ENCODE results near the gene TTYH2. TPM values are rescaled to one million over a fixed set of nuclear protein-coding genes. Genes with fewer than 3 reads are reported as not detected.

TTYH2 gene
- total RNA-seq, 1 donor = 1.4 TPM

DNA sequence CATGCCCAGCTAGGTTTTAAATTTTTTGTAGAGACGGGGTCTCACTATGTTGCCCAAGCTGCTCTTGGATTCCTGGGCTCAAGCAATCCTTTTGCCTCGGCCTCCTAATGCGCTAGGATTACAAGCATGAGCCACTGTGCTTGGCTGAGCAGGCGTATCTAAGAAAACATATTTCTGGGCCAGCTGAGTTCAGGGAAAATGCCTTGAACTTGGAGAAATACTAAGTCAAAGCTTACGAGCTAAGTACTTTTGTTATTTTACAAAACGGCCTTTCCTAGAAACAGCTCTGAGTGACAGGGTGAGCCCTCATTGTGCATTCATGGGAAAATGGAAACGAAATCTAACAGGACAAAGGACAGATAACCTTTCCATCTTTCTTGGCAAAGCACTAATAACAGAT is 85.4 kb downstream of the TTYH2 start:
- Histone ChIP-seq H3K27me3 (ENCODE audit: insufficient read depth, low read length) (no peaks in the 10 kb centered on the region), H3K4me2 (ENCODE audit: insufficient read depth, low read length) (no peak overlapping the region), H3K79me2 (ENCODE audit: insufficient read depth, low read length) (no peaks in the 10 kb centered on the region), H4K20me1 (ENCODE audit: insufficient read depth, low read length) (no peaks in the 10 kb centered on the region), H3K4me3 (ENCODE audit: insufficient read depth, low read length) (no peak overlapping the region), H3K9me3 (ENCODE audit: low read depth, low read length) (no peaks in the 10 kb centered on the region), H3K4me1 (ENCODE audit: insufficient read depth, low read length) (no peaks in the 10 kb centered on the region), H3K27ac (ENCODE audit: low read depth, low read length) (no peak overlapping the region), H2AFZ (ENCODE audit: low read length) (no peak overlapping the region), H3K36me3 (ENCODE audit: insufficient read depth, low read length) (no peaks in the 10 kb centered on the region)
- TF ChIP-seq, protein P1, sequence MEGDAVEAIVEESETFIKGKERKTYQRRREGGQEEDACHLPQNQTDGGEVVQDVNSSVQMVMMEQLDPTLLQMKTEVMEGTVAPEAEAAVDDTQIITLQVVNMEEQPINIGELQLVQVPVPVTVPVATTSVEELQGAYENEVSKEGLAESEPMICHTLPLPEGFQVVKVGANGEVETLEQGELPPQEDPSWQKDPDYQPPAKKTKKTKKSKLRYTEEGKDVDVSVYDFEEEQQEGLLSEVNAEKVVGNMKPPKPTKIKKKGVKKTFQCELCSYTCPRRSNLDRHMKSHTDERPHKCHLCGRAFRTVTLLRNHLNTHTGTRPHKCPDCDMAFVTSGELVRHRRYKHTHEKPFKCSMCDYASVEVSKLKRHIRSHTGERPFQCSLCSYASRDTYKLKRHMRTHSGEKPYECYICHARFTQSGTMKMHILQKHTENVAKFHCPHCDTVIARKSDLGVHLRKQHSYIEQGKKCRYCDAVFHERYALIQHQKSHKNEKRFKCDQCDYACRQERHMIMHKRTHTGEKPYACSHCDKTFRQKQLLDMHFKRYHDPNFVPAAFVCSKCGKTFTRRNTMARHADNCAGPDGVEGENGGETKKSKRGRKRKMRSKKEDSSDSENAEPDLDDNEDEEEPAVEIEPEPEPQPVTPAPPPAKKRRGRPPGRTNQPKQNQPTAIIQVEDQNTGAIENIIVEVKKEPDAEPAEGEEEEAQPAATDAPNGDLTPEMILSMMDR (IDR thresholded peaks at IDR 0.05; ENCODE audit: extremely low read depth, low read depth, low read length) = no peak
- DNase-seq (ENCODE audit: insufficient read length, low spot score, missing footprints) = no peak

DNA sequence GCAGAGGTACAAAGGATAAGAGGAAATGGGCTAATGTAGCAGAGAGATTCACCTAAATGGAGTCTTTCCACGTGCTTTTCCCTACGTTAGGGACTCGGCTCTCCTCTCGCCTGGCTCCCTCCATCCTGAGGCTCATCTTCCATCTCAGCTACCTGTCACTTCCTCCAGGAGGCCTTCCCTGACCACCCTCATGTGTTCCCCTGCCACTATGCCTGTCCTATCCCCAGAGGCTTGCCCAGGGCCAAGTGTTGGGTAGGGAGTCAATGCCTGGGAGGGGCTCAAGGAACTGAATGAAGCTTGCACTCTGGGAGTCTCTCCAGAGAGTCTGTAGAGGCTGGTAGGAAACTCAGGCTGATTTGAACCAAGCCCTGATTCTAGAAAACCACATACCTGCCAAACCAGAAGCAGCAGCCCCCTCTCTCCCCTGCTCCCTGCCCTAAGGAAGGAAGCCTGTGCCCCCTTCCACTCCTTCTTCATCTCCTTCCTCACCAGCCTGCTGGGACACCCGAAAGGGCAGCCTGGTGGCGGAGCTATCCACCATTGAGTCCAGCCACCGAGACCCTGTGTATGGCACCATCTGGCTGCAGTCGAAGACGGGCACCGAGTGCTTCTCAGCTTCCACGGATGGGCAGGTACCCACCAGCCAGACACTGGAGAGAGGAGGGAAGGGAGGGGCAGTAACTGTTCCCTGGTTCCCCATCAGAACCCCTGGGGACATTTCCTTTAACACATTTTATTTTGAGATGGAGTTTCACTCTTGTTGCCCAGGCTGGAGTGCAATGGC is 86.0 kb downstream of the TTYH2 start:
- Histone ChIP-seq H3K27me3 (ENCODE audit: insufficient read depth, low read length) (no peaks in the 10 kb centered on the region), H3K4me2 (ENCODE audit: insufficient read depth, low read length) (no peak overlapping the region), H3K9me3 (ENCODE audit: low read depth, low read length) (no peaks in the 10 kb centered on the region), H3K79me2 (ENCODE audit: insufficient read depth, low read length) (no peaks in the 10 kb centered on the region), H3K4me3 (ENCODE audit: insufficient read depth, low read length) (no peak overlapping the region), H3K36me3 (ENCODE audit: insufficient read depth, low read length) (no peaks in the 10 kb centered on the region), H4K20me1 (ENCODE audit: insufficient read depth, low read length) (no peaks in the 10 kb centered on the region), H3K4me1 (ENCODE audit: insufficient read depth, low read length) (no peaks in the 10 kb centered on the region), H2AFZ (ENCODE audit: low read length) (no peak overlapping the region), H3K27ac (ENCODE audit: low read depth, low read length) (no peak overlapping the region)
- TF ChIP-seq, protein P1 (IDR thresholded peaks at IDR 0.05; ENCODE audit: extremely low read depth, low read depth, low read length) = no peak
- no peak for DNase-seq (ENCODE audit: insufficient read length, low spot score, missing footprints)

DNA sequence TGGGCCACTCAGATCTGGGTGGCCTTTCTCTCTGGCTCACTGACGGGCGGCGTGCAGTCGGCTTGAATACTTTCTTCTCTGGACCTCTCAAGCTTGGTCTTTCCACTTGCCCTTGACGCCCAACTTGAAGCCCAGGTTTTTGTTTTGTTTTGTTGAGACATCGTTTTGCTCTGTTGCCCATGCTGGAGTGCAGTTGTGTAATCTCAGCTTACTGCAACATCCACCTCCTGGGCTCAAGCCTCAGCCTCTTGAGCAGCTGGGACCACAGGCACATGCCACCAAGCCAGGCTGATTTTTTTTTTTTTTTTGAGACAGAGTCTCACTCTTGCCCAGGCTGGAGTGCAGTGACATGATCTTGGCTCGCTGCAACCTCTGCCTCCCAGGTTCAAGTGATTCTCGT is 89.9 kb downstream of the TTYH2 start:
- H3K4me1 ChIP-seq (ENCODE audit: insufficient read depth, low read length) = no peaks in the 10 kb centered on the region
- no peaks in the 10 kb centered on the region for H3K79me2 ChIP-seq (ENCODE audit: insufficient read depth, low read length)
- H2AFZ ChIP-seq (ENCODE audit: low read length) = no peak overlapping the region
- TF ChIP-seq, protein P1 (IDR thresholded peaks at IDR 0.05; ENCODE audit: extremely low read depth, low read depth, low read length) = no peak
- no peak overlapping the region for H3K4me2 ChIP-seq (ENCODE audit: insufficient read depth, low read length)
- H3K27ac ChIP-seq (ENCODE audit: low read depth, low read length) = no peak overlapping the region
- H3K27me3 ChIP-seq (ENCODE audit: insufficient read depth, low read length) = no peaks in the 10 kb centered on the region
- H4K20me1 ChIP-seq (ENCODE audit: insufficient read depth, low read length) = no peaks in the 10 kb centered on the region
- no peak for DNase-seq (ENCODE audit: insufficient read length, low spot score, missing footprints)
- H3K9me3 ChIP-seq (ENCODE audit: low read depth, low read length) = no peaks in the 10 kb centered on the region
- no peak overlapping the region for H3K4me3 ChIP-seq (ENCODE audit: insufficient read depth, low read length)
- H3K36me3 ChIP-seq (ENCODE audit: insufficient read depth, low read length) = no peaks in the 10 kb centered on the region

DNA sequence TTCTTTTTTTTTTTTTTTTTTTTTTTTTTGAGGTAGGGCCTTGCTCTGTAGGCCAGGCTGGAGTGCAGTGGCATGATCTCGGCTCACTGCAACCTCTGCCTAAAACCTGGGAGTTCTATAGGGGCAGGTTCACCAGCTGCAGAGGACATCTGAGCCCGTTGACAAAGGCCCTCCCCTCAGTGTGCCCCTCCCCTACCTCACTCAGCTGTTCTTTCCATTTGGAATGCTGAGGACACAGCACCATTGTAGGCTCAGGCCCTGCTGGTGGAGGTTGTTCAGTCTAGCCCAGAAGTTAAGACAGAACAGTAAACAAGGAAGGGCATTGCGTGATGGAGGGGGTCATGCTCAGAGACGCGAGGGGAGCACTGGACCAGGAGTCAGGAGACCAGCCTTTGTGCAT is 90.8 kb downstream of the TTYH2 start:
- no peaks in the 10 kb centered on the region for H3K4me1 ChIP-seq (ENCODE audit: insufficient read depth, low read length)

More for the DNA sequence above, 90.8 kb downstream of the TTYH2 start:
- Histone ChIP-seq H3K4me2 (ENCODE audit: insufficient read depth, low read length) (no peak overlapping the region), H3K9me3 (ENCODE audit: low read depth, low read length) (no peaks in the 10 kb centered on the region), H3K36me3 (ENCODE audit: insufficient read depth, low read length) (no peaks in the 10 kb centered on the region), H3K79me2 (ENCODE audit: insufficient read depth, low read length) (no peaks in the 10 kb centered on the region), H3K4me3 (ENCODE audit: insufficient read depth, low read length) (no peak overlapping the region), H4K20me1 (ENCODE audit: insufficient read depth, low read length) (no peaks in the 10 kb centered on the region), H3K27ac (ENCODE audit: low read depth, low read length) (no peak overlapping the region), H3K27me3 (ENCODE audit: insufficient read depth, low read length) (no peaks in the 10 kb centered on the region), H2AFZ (ENCODE audit: low read length) (no peak overlapping the region)
- DNase-seq (ENCODE audit: insufficient read length, low spot score, missing footprints) = peak; percentile 48
- TF ChIP-seq, protein P1 (IDR thresholded peaks at IDR 0.05; ENCODE audit: extremely low read depth, low read depth, low read length) = no peak
